K562 treated with DMSO at 1 percent for 24 hours (cell line): ENCODE data around the gene TRIM54. TPM values are rescaled to one million over a fixed set of nuclear protein-coding genes. Genes with fewer than 3 reads are reported as not detected.

ENCODE experiments used
- total RNA-seq: library from RNA; unstranded; fragments of 300-600 nt; gene quantifications from 2 replicates; pipeline ENCODE4 v1.2.3, GENCODE V29; 2022; ENCODE audit warnings: low read depth; ENCODE audit not compliant: insufficient read depth

The TRIM54 gene
- total RNA-seq = not detected in 2 replicates

GRCh38 chr2:27281855-27282559, at the start of gene TRIM54:
TSS of gene TRIM54 (plus strand) at chr2:27282429. CDS start at chr2:27282732, 303 bp downstream.

GRCh38 chr2:27262379-27263286, 19.6 kb upstream of the TRIM54 start, which contains the start of gene SLC30A3:
TSS of gene SLC30A3 (minus strand) at chr2:27263047. CDS start at chr2:27262906, 141 bp downstream.

GRCh38 chr2:27275211-27276150, 6.7 kb upstream of the TRIM54 start, which contains the start of gene DNAJC5G:
TSS of gene DNAJC5G (plus strand) at chr2:27275433. CDS start at chr2:27276729, 1,296 bp downstream.

GRCh38 chr2:27308359-27308881, 26.2 kb downstream of the TRIM54 start, which contains the start of gene UCN:
TSS of gene UCN (minus strand) at chr2:27308445. CDS start at chr2:27307895, 550 bp downstream.

GRCh38 chr2:27322766-27323595, 40.8 kb downstream of the TRIM54 start, which contains the start of gene MPV17:
TSS of gene MPV17 (minus strand) at chr2:27323097. CDS start at chr2:27322517, 580 bp downstream.

GRCh38 chr2:27356382-27357181, 74.4 kb downstream of the TRIM54 start, which contains the start of gene GTF3C2:
TSS of gene GTF3C2 (minus strand) at chr2:27356764. CDS start at chr2:27343554, 13,210 bp downstream.

Other genes with a start within 250 kb of the TRIM54 start
- 113 and 117 TPM in 2 replicates for gene TMEM214, start 249.5 kb upstream of the TRIM54 start, total RNA-seq
- 39.3 and 43.3 TPM in 2 replicates for gene AGBL5, start 230.8 kb upstream of the TRIM54 start, total RNA-seq
- gene OST4, start 210.8 kb upstream of the TRIM54 start, total RNA-seq = 226 and 237 TPM in 2 replicates
- 4.9 and 5.4 TPM in 2 replicates for gene EMILIN1, start 203.8 kb upstream of the TRIM54 start, total RNA-seq
- 18.6 and 18.8 TPM in 2 replicates for gene KHK, start 195.7 kb upstream of the TRIM54 start, total RNA-seq
- 0.29 and 0.39 TPM in 2 replicates for gene CGREF1, start 163.3 kb upstream of the TRIM54 start, total RNA-seq
- 0.23 and 0.66 TPM in 2 replicates for gene ABHD1, start 158.6 kb upstream of the TRIM54 start, total RNA-seq
- 102 and 109 TPM in 2 replicates for gene PREB, start 147.8 kb upstream of the TRIM54 start, total RNA-seq
- not detected in 2 replicates for gene PRR30, start 143.0 kb upstream of the TRIM54 start, total RNA-seq
- not detected in 2 replicates for gene TCF23, start 133.4 kb upstream of the TRIM54 start, total RNA-seq
- gene ATRAID, start 70.4 kb upstream of the TRIM54 start, total RNA-seq = 99.2 and 103 TPM in 2 replicates
- gene SLC5A6, start 70.2 kb upstream of the TRIM54 start, total RNA-seq = 34.1 and 34.6 TPM in 2 replicates
- gene CAD, start 65.1 kb upstream of the TRIM54 start, total RNA-seq = 45.7 and 49.5 TPM in 2 replicates
- 2.3 and 2.8 TPM in 2 replicates for gene SLC30A3, start 19.4 kb upstream of the TRIM54 start, total RNA-seq
- 0.30 TPM in 1 of 2 replicates, not detected in the other for gene DNAJC5G, start 7.0 kb upstream of the TRIM54 start, total RNA-seq
- 5.5 and 11.2 TPM in 2 replicates for gene UCN, start 26.0 kb downstream of the TRIM54 start, total RNA-seq
- 64.7 and 77.2 TPM in 2 replicates for gene MPV17, start 40.7 kb downstream of the TRIM54 start, total RNA-seq
- gene GTF3C2, start 74.3 kb downstream of the TRIM54 start, total RNA-seq = 48.9 and 53.5 TPM in 2 replicates
- gene EIF2B4, start 87.9 kb downstream of the TRIM54 start, total RNA-seq = 60.9 and 61.9 TPM in 2 replicates
- gene SNX17, start 88.2 kb downstream of the TRIM54 start, total RNA-seq = 89.8 and 91.5 TPM in 2 replicates
- gene ZNF513, start 98.3 kb downstream of the TRIM54 start, total RNA-seq = 16.2 and 19.4 TPM in 2 replicates
- gene PPM1G, start 127.2 kb downstream of the TRIM54 start, total RNA-seq = 120 and 121 TPM in 2 replicates
- 68.5 and 71.1 TPM in 2 replicates for gene NRBP1, start 146.2 kb downstream of the TRIM54 start, total RNA-seq
- 2.4 and 3.1 TPM in 2 replicates for gene KRTCAP3, start 160.0 kb downstream of the TRIM54 start, total RNA-seq
- gene IFT172, start 207.3 kb downstream of the TRIM54 start, total RNA-seq = 11.7 and 13.2 TPM in 2 replicates
- gene FNDC4, start 212.8 kb downstream of the TRIM54 start, total RNA-seq = 26.3 and 28.8 TPM in 2 replicates
- gene GCKR, start 214.4 kb downstream of the TRIM54 start, total RNA-seq = 0.52 TPM in 1 of 2 replicates, not detected in the other